ENCODE results near the gene USP48.
"Not testable (repeated sequence)": the region's sequence is repeated elsewhere in the genome, so short reads cannot be mapped to it uniquely, and the experiment has no call there.

USP48 gene

DNA sequence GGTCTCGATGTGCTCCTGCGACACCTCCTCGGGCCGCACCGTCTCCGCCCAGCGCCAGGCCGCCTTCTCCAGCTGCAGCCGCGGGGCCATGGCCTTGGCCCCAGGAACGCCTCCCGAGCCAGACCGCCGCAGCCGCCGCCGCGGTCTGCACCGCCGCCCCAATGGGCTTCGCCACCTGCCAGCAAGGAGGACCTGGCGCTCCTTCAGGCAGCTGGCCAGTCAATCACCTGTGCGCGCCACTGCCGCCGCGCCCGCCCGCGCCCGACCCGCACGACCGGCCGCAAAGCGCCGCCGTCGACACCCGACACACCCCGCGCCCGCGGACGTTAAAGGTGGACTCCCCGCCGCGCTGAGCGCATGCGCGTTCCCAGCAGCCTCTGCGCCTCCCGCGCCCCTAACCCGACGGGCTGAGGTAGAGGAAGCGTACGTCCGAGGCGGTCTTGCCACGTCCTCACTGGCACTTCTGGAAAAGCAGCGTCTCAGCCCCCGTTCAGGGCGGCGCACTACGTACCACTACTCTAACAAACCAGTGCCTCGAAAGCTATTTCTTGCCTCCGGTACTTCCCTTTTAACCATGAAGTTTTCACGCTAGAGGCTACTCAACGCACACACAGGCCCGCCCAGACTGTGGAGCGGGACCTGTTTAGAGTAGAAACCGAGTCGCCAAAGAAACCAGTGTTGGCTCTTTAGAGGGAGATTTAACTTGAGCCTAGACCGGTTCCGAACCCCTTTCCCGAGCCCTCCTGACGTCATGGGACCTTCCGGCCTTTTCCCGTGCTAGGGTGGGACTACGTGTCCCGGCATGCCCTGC, at the start of gene USP48:
USP48 (minus strand) TSS at position 282 of the 811 bp plus-strand sequence; CDS start at position 90, 192 bp downstream.
- peak; percentile 90 for DNase-seq (ENCODE audit: low read depth, low spot score)

DNA sequence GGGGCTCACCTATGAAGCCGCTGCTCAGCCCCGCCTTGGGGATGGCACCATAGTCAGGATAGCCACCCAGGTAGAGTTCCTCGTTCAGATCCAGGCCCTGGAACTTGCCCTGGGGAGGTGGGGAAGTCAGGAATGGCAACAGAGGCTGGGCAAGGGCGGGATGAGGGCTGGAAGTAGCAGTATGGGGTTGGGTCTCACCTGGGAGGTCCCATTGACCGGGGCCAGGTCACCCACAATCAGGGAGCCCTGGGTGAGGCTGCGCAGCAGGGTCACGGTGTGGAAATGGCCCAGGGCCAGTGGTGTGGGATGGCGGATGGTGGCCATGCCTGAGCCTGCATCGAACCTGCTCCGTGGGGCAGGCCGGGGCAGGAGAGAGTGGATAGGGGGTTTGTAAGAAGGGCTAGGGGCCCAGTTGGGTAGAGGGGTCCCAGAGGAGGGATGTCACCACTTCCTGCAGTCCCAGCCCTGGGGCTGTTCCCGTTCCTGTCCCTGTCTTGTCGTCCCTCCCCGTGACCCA, 48.6 kb upstream of the USP48 start:
- no peak for DNase-seq (ENCODE audit: low read depth, low spot score)

- DNase-seq (ENCODE audit: low read depth, low spot score), result no peak
These were observed 48.0 kb upstream of the USP48 start for GRCh38 chr1:21830792-21831453.

DNA sequence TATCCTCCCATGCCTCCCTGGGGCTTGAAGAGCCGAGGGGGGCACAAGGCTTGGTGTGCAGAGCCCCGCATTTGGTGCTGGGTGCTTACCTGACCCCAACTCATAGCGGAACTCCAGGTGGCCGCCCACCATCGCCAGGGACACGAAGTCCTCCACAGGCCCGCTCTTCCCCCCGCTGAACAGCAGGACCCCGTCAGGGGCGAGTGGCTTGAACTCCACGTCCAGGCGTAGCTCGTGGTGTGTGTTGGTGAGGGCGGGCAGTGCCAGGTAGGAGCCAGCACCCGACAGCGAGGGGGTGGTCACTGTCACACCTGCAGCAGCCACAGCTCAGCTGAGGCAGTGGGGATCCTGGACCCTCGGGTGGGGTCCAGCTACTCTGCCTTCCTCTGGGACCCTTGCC, 46.3 kb upstream of the USP48 start:
- no peak for DNase-seq (ENCODE audit: low read depth, low spot score)

DNA sequence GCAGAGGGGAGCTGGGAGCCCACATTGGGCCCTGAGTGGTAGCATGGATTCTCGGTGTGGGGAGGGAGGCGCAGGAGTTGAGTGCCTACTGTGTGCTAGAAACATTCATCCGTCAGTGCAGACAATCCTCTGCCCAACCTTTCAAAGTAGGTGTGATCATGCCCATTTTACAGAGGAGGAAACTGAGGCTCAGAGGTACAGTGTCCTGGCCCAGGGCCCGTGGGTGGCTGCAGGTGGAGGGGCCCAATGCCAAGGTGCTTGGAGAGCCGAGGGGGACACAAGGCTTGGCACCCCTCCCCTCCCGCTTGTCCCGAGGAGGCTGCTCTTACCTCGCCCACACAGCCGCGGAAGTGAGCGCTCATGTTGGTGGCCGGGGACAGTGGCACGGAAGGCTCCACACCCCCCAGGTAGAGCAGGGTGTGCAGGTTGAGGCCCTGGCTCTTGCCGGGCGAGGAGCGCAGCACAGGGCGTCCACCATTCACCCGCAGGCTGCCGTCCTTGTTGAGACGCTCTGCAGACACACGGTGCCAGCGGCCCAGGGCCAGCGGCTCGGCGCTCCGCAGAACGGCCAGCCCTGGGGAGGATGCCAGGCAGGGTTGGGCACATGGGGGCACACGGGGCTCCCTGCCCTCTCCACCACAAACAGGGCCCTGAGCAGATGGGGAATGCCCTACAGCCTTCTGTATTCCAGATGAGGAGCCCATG, 45.7 kb upstream of the USP48 start:
- no peak for DNase-seq (ENCODE audit: low read depth, low spot score)

DNA sequence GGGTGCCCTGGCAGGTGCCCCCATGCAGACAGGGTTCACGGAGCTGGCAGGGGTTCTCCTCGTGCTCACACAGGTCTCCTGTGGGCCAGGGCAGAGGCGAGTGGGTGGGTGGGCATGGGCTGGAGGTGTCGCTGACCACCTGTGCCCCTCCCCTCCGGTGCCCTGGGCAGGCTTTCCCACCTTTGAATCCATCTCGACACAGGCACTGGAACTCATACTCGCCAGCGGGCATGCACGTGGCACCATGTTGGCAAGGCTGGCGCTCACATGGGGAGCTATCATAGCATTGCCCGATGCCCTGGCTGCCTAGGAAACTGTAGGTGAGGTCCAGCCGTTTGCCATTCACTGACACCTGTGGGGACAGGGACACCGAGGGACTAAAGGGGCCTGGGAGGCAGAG, 45.1 kb upstream of the USP48 start:
- no peak for DNase-seq (ENCODE audit: low read depth, low spot score)

DNA sequence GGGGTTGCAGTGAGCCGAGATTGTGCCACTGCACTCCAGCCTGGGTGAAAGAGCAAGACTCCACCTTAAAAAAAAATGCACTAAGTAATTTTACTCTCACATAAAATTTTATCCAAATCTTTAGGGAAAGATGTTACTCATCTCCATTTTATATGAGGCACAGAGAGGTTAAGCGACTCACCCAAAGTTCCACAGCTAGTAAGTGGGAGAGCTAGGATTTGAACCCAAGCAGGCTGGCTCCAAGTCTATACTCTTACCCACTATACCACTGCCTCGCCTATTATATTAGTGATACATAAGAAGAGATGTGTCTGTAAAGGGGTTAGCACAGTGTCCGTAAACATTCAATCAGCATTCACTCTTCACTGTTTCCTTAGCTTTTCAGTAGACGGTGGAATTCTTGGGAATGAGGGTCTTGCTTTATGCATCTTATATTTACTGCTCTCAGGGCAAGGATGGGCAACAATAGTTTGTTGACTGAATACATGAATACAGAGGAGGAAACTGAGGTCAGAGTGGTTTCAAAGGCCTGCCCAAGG, 44.3 kb upstream of the USP48 start:
- DNase-seq (ENCODE audit: low read depth, low spot score), result no peak

DNA sequence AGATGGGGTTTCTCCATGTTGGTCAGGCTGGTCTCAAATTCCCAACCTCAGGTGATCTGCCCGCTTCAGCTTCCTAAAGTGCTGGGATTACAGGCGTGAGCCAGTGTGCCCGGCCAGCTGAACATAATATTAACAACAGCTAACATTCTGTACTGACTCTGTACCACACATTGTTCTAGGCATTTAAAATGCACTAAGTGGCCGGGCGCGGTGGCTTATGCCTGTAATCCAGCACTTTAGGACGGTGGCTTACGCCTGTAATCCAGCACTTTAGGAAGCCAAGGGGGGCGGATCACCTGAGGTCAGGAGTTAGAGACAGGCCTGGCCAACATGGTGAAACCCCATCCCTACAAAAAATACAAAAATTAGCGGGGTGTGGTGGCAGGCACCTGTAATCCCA, 43.7 kb upstream of the USP48 start:
- not testable (repeated sequence) for DNase-seq (ENCODE audit: low read depth, low spot score)

- no peak for DNase-seq (ENCODE audit: low read depth, low spot score)
These were observed 42.4 kb upstream of the USP48 start for GRCh38 chr1:21825393-21825792.

DNA sequence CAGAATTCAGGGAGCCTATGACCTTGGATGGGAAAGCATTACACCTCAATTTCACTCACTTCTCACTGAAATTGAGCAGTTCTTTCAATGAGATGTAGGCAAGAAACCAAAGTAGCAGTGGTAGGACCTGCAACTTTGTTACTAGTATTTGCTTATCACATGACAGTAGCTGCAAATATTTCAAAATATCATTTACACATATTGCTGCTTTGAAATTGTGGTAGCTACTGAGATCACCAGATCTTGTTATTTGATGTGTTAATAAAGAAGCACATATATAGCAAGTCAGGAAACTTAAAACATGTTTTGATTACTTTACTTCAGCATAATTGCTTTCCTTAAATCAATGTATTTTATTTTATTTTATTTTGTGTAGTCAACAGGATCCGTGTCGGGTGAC, 42.0 kb upstream of the USP48 start:
- DNase-seq (ENCODE audit: low read depth, low spot score), result no peak

- DNase-seq (ENCODE audit: low read depth, low spot score), result no peak
These were observed 41.2 kb upstream of the USP48 start for GRCh38 chr1:21823980-21824702.

- no peak for DNase-seq (ENCODE audit: low read depth, low spot score)
These were observed 40.4 kb upstream of the USP48 start for GRCh38 chr1:21823206-21823979.

DNA sequence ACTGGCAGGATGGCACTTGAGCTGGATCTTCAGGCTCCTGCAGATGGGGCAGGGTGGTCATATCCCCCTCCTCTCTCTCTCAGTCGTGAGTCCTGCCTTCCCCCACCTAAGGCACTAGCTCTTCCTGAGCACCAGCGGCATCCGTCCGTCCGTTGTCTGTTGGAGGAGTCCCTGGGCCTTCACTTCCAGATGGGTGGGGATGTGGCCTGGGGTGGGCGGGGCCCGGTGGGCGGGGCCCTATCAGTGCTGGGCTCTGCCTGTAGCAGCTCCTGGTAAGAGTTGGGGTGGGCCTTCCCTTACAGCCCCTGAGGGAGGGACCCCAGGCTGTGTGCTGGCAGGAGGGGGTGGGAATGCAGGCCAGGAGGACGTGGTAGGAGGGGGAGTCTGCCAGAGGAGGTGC, 39.4 kb upstream of the USP48 start:
- no peak for DNase-seq (ENCODE audit: low read depth, low spot score)

DNA sequence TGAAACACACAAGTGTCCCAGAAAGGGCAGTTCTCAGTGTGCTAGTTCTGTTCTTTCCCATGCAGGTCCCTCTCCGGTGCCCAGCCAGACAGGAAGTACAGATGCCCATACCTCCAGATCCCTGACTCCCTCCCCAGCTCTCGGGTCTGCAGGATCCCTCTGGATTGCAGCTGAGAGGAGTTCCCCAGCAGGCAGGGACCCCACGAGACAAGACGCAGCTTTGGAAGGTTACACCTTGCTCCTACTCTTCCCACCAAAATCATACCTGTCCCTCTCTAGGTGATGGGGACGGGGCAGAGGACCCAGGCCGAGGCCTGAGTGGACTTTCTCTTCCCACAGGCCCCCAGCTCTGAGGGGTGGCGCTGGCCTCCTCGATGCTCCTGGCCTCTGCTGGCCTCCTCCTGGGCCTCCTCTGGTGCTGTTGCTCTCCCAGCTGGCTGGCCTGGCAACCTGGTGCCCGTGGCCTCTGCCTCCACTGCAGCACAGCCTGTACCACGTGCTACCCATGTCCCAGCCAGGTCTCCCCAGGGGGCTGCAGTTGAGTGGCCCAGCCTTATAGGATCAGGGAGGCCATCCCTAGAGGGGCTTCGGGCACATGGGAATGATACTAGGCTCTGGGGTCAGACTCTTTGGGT, 38.6 kb upstream of the USP48 start:
- no peak for DNase-seq (ENCODE audit: low read depth, low spot score)

DNA sequence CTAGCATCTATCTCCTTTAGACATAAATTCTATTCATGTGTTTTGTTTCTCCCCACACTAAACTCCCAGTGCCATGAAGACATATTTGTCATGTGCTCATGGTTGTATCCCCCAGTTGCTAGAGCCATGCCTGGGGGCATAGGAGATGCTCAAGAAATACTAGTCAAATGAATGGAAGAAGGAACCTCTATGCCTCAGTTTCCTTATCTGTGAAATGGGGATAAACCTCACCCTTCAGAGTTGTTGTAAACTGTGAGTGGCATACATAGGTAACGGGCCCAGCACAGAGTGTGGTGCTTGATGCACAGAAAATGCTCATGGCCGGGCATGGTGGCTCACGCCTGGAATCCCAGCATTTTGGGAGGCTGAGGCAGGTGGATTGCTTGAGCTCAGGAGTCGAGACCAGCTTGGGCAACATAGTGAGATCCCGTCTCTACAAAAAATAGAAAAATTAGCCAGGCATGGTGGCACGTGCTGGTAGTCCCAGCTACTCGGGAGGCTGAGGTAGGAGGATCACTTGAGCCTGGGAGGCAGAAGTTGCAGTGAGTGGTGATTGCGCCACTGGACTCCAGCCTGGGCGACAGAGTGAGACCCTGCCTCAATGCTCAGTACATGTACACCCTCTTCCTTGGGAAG, 37.8 kb upstream of the USP48 start:
- DNase-seq (ENCODE audit: low read depth, low spot score), result no peak

GRCh38 chr1:21818656-21819055, 35.7 kb upstream of the USP48 start:
- DNase-seq (ENCODE audit: low read depth, low spot score), result no peak

GRCh38 chr1:21816602-21817302, 33.8 kb upstream of the USP48 start:
- DNase-seq (ENCODE audit: low read depth, low spot score), result no peak

- DNase-seq (ENCODE audit: low read depth, low spot score), result no peak
These were observed 32.9 kb upstream of the USP48 start for GRCh38 chr1:21815724-21816321.

Measured in activated naive CD8-positive, alpha-beta T cell treated with anti-CD3 and anti-CD28 coated beads, Interleukin-2, amount 50 U/mL, for 16 hours (primary cell).